Body of pancreas (tissue), 4 donors: ENCODE measurements around the gene WDFY3. TPM values are rescaled to one million over a fixed set of nuclear protein-coding genes. Genes with fewer than 3 reads are reported as not detected.
A peak's percentile ranks its signal among the peaks of the same experiment; 100 is the strongest.

Experiments used
- ATAC-seq: fragments of 150-250 bp; one replicate; pipeline ENCODE4 v1.9.1; 2016
- DNase-seq, 4 donors: peaks; one replicate each; pipeline ENCODE4 v3.0.0-alpha.2; 2019
- H3K27ac ChIP-seq, 4 donors: fragments of 200-600 bp; sonication (generic); 1 replicate in 3 of 4; 2 replicates in 1 of 4; pipeline versions ENCODE4 v1.5.1 to v1.6.1; 2016 to 2019; ENCODE audit warnings: mild to moderate bottlenecking in 1 of 4, mixed read lengths in 1 of 4, moderate library complexity in 1 of 4
- H3K27me3 ChIP-seq, 2 donors: fragments of 200-600 bp; sonication (generic); one replicate each; pipeline ENCODE4 v1.6.0; 2016; ENCODE audit warnings: mild to moderate bottlenecking in 1 of 2
- H3K36me3 ChIP-seq, 2 donors: fragments of 200-600 bp; sonication (generic); replicated peaks in 1 of 2; 2 replicates each; pipeline ENCODE4 v1.5.1; 2016; ENCODE audit warnings: low read depth in 2 of 2; ENCODE audit not compliant: insufficient read depth in 1 of 2
- H3K4me1 ChIP-seq: fragments of 200-600 bp; sonication (generic); one replicate; pipeline ENCODE4 v1.6.0; 2016
- H3K4me3 ChIP-seq, 2 donors: fragments of 200-600 bp; sonication (generic); 1 replicate in 1 of 2; 2 replicates in 1 of 2; pipeline ENCODE4 v1.5.1; 2016 to 2019
- H3K9me3 ChIP-seq, 3 donors: fragments of 200-600 bp; sonication (generic); 1 replicate in 2 of 3; 2 replicates in 1 of 3; pipeline ENCODE4 v1.5.1; 2016
- POLR2A ChIP-seq, 3 donors: fragments of 450-650 bp; IDR thresholded peaks; one replicate each; pipeline ENCODE4 v1.6.1; 2016; ENCODE audit warnings: antibody characterized with exemption in 3 of 3, mild to moderate bottlenecking in 2 of 3
- WGBS, 2 donors: methylation state at CpG; one replicate each; pipeline ENCODE4 v1.1.5; 2017; 5-methylcytosine and 5-hydroxymethylcytosine counted together
- intact Hi-C: fragments of 100-400 bp; cut with DNase I; formaldehyde crosslinking; loops from one replicate; pipeline ENCODE4 v1.15.1; 2023
- total RNA-seq, 2 donors: library from RNA; depleted of rRNA; stranded (reverse); fragments of >200 nt; gene quantifications; one replicate each; pipeline ENCODE4 v1.1.0, GENCODE V29; 2016
- TF ChIP-seq, protein P1 (sequence below), 7 experiments: fragments of 450-650 bp in 4 of 7; fragments of 200-600 bp in 3 of 7; sonication (generic) in 3 of 7; IDR thresholded peaks; one replicate each; pipeline ENCODE4 v1.5.1; 2016 to 2019; ENCODE audit warnings: antibody characterized with exemption in 7 of 7

The WDFY3 gene
- total RNA-seq, 2 donors from 2014 or later: 36.1 to 55.0 TPM

DNA sequence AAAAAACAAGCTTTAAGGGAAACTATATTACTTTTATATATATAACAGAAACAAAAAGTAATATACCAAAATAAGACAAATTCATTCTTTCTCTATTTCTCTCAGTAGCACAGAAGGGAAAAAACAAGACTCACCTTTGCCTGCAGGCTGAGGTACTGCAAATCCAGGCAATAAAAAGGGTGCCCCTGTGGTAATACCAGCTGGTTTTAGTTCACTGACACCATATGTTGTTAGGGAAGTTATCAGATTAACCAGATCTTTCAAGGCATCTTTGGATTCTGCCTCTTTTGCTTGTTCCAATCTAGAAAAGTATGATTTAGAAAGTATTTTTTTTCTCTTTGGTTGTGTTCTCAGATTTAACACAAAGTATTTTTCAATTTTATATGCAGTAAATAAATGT, 139.8 kb downstream of the WDFY3 start:
- no peak for ATAC-seq
- Histone ChIP-seq H3K9me3 (no peaks in the 10 kb centered on the region), H3K27me3 (no peaks in the 10 kb centered on the region), H3K4me1 (no peaks in the 10 kb centered on the region), H3K27ac (no peak overlapping the region), H3K4me3 (no peak overlapping the region), H3K36me3 (no peaks in the 10 kb centered on the region)
- no peak for DNase-seq
- TF ChIP-seq POLR2A (IDR thresholded peaks at IDR 0.05): no peak
- TF ChIP-seq, protein P1, sequence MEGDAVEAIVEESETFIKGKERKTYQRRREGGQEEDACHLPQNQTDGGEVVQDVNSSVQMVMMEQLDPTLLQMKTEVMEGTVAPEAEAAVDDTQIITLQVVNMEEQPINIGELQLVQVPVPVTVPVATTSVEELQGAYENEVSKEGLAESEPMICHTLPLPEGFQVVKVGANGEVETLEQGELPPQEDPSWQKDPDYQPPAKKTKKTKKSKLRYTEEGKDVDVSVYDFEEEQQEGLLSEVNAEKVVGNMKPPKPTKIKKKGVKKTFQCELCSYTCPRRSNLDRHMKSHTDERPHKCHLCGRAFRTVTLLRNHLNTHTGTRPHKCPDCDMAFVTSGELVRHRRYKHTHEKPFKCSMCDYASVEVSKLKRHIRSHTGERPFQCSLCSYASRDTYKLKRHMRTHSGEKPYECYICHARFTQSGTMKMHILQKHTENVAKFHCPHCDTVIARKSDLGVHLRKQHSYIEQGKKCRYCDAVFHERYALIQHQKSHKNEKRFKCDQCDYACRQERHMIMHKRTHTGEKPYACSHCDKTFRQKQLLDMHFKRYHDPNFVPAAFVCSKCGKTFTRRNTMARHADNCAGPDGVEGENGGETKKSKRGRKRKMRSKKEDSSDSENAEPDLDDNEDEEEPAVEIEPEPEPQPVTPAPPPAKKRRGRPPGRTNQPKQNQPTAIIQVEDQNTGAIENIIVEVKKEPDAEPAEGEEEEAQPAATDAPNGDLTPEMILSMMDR (IDR thresholded peaks at IDR 0.05): no peak
- intact Hi-C loops: no loop called here

DNA sequence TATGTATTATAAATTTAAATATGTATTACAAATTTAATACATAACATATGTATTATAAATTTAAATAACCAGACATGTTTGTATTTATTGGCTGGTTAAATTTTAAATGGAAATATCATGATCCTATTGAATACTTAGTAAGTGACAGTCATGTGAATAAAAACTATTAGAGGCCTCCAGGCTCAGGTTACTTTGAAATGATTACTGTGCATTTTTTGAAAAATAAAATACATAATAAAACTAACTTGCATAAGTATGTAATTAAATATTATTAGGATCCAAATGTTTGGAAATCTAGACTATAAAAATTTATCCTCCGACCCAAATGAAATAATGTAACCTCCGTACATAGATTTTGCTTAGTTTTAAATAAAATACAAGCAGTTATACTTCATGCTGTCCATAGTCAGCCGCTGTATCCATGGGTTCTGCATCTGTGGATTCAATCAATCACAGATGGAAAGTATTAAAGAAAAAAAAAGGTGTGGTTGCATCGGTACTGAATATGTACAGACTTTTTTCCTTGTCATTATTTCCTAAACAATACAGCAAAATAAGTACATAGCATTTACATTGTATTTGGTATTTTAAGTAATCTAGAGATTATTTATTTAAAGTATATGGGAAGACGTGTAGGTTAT, 140.7 kb downstream of the WDFY3 start:
- DNase-seq: no peak
- 90 to 91% methylated on average over 5 of the region's 5 CpGs for WGBS, 2 donors
- Histone ChIP-seq H3K36me3 (peaks cover 0 to 4% of the 10 kb centered on the region in 2 donors), H3K27me3 (no peaks in the 10 kb centered on the region), H3K4me3 (no peak overlapping the region), H3K4me1 (no peaks in the 10 kb centered on the region), H3K27ac (no peak overlapping the region), H3K9me3 (no peaks in the 10 kb centered on the region)
- intact Hi-C loops: no loop called here
- no peak for ATAC-seq
- TF ChIP-seq POLR2A (IDR thresholded peaks at IDR 0.05): no peak
- TF ChIP-seq, protein P1 (IDR thresholded peaks at IDR 0.05): no peak

DNA sequence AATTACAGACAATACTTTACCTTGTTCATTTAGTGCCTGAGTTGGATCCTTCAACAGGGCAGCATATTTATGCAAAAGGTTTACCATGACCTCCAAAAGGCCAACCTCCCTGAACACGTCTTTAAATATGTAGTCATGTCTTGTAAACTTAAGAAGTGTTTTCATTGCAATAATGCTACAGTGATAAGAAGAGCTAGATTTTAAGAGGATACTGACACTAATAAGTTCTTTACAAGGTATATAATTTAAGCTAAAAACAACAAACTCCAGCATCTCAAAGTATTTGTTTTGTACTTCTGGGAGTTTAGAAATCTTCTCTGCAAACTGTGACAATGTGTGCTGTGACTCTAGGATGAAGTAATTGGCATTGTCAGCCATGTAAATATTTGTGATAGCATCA, 145.4 kb downstream of the WDFY3 start:
- Histone ChIP-seq H3K9me3 (no peaks in the 10 kb centered on the region), H3K4me3 (no peak overlapping the region), H3K36me3 (peaks cover 0 to 9% of the 10 kb centered on the region in 2 donors), H3K27ac (no peak overlapping the region), H3K4me1 (no peaks in the 10 kb centered on the region), H3K27me3 (no peaks in the 10 kb centered on the region)
- TF ChIP-seq, protein P1 (IDR thresholded peaks at IDR 0.05): no peak
- no peak for TF ChIP-seq POLR2A (IDR thresholded peaks at IDR 0.05)
- ATAC-seq (no peak), DNase-seq (no peak)
- intact Hi-C loops: no loop called here
- WGBS, 2 donors: 81 to 85% methylated on average over 1 of the region's 1 CpG

DNA sequence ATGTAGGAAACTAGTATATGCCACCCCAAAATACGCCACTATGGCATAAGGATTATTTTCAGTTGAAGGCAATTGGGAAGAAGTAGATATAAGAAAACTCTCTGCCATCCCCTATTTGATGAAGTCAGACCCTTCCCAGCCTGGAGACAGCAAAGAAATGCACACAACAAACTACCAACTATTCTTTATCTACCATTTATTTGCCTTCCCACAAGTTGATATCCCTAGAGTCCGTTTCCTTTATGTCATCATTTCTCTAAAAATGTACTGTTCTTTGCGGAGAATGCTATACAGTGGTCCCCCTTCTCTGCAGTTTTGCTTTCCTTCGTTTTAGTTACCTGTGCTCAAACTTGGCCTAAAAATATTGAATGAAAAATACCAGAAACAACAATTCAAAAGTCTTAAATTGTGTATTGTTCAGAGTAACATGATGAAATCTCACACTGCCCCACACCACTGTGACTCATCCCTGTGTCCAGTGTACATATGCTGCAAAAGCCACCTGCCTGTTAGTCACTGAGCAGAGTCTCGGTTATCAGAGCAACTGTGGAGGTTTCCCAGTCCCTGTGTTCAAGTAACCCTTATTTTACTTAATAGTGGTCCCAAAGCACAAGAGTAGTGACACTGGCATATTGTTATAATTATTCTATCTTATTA, 152.3 kb downstream of the WDFY3 start:
- peak; percentile 60 for ATAC-seq
- DNase-seq: peak in 3 of 4 donors; percentile 24 to 59 (median 49)

More for the DNA sequence above, 152.3 kb downstream of the WDFY3 start:
- no peak overlapping the region for H3K27ac ChIP-seq
- intact Hi-C loops: no loop called here
- H3K9me3 ChIP-seq: no peaks in the 10 kb centered on the region
- H3K36me3 ChIP-seq: peaks cover 0 to 7% of the 10 kb centered on the region in 2 donors
- H3K27me3 ChIP-seq: no peaks in the 10 kb centered on the region
- no peak overlapping the region for H3K4me3 ChIP-seq
- TF ChIP-seq, protein P1 (IDR thresholded peaks at IDR 0.05): no peak
- TF ChIP-seq POLR2A (IDR thresholded peaks at IDR 0.05): no peak
- H3K4me1 ChIP-seq: no peaks in the 10 kb centered on the region
- WGBS, 2 donors: 71 to 73% methylated on average over 5 of the region's 5 CpGs
